Left forelimb (tissue), 1 donor: Measurements from ENCODE around the gene PRKG1.
"Not testable (repeated sequence)": the region's sequence is repeated elsewhere in the genome, so short reads cannot be mapped to it uniquely, and the experiment has no call there.

Source experiments
- DNase-seq: peaks from one replicate; pipeline ENCODE4 v3.0.0-alpha.2; 2018; ENCODE audit warnings: low spot score

PRKG1 gene

DNA sequence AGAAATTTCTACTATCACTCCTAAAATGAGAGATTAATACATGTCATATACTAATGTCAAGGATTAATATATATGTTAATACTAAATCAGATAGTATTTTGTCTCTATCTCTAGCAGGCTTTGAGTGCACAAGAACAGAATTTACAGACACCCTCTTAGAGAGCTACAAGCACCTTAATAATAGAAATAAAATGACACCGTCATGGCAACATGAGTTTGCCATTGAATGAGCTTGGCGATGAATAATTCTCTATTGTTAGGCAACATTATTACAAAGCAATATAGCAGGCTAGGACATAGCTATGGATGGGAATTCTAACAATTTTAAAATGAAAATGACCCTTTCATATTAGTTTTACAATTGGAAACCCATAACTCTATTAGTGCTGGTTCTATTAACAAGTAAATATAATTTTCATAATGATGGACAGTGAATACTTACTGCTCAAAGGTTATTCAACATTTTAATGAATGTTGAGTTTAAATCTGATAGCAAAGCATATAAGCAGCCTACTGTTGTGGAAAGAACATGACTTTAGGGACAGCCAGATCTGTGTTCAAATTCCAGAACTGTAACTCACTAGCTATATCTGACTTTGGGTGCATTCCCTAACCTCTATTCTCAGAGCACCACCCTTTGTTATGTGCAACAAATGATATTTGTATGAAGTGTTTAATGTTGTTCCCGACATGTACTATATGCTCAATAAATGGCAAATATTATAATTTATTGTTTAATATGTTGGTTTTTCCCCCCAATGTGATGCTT, 1055.3 kb downstream of the PRKG1 start:
- DNase-seq, result no peak

DNA sequence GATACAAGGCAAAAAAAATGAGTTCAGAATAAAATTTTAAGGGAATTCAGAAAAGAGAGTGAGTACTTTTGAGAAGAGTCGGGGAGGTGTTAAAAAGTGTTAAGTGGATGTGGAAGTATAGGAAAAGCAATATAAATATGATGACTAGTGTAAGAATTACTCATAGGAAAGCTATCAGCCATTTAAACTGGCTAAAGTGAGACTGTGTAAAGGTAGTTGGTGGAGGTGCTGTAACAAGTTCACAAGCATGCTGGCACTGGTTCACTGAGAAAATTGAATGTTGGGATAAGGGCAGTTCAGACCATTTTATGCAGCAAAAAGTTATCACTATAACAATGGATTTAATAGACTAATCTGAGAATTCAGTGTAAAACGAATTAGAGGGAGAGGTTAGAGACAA, 1060.8 kb downstream of the PRKG1 start:
- no peak for DNase-seq

DNA sequence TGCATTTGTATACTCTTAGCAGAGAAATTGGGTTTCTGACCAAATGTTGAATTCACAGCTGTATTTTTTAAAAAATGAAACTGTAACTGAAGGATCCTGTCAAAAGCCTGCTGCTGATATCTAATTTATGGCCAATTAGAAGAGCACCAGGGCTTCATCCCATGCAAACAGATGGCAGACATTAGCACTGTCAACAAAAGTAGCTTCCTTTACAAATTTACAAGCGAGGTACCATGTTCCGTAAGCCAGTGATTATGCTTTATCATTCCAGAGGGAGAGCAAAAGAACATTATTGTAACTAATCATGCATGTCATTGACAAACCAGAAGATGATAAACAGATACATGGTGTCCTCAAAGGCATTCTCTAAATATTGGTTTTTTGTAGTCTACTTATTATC, 1062.6 kb downstream of the PRKG1 start:
- DNase-seq, result no peak

DNA sequence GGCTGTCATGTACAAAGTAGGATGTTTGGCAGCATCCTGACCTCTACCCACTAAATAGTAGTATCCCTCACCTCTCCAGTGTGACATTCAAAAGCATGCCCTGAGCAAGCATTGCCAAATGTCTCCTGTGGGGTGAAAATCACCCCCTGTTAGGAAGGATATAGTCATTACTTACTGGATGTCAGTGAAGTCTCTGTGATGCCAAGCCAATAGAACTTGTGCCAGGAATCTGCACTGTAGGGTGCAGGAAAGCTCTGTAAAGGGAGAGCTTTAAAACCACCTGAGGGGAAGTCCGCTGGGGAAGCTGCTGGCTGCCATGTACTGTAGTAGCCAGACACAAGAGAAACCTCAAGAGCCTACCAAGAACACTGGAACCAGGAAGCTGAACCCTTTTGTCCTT, 1069.1 kb downstream of the PRKG1 start:
- no peak for DNase-seq

DNA sequence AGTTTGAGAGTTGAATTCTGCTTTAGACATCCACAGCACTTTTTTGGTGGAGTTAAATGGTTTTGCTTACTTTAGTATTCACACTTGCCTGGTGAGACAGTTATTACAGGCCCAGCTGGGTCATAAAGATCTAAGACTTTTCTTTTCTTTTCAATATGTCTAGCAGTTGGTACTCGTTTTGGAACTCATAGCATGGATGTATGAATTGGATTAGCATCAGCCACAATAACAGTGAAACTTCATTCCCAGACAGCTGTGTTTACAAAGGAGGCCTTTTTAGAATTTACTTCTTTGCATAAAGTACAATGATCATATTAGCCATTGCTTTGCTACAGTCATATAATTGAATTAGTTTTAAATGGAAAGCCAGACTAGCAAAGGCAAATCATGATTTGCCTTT, 1071.3 kb downstream of the PRKG1 start:
- no peak for DNase-seq

DNA sequence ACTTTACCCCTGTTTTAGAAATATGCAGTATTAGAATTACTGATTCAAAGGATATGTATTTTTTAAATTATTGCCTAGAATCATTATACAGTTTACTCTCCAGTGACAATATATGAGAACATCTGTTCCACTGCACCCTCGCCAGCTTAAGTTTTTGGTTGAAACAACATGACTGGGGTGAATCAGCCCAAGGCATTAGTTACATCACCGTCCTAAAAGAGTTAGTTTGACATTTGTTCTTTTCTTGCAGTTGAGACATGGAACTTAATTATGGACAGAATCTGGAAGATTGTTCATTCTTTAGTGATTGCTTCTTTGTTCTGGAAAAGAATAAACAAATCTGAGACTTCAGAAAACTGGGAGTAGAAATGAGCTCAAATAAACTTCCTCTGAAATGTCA, 1072.5 kb downstream of the PRKG1 start:
- DNase-seq, result no peak

DNA sequence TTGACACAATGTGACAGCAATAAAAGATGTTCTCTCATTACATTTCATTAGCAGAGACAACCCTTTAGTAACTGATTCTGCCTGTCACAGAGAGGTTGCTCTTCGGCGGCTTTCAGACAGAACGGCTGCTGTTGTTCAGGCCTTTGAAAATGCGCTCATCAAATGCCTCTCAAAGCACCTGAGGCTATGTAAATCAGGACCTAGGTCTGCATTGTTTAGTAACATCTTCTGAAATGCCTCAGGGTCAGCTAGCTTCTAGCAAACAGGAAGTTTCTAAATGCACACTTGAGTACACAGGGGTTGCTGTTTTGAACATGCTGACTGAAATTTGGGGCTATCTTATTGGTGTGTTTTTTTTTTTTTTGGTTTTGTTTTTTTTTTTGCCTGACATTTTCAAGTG, 1096.5 kb downstream of the PRKG1 start:
- no peak for DNase-seq

DNA sequence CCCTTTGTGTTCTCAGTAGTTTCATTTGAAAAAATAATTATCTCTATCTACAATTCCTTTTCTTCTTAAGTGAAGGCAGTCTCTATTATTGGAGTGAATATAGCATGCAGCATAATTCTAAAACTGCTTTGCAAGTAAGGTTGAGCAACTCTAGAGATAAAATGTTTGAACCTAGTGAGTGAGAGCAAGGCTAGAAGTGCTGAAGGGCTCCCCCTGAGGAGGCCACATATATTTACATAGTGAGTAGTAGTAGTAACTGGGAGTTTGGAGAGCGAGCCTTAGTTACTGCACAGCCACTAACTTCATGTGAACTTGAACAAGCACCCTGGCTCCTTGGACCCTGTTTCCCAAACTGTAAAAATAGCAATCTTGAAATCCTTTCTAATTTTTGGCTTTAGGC, 1098.3 kb downstream of the PRKG1 start:
- no peak for DNase-seq

DNA sequence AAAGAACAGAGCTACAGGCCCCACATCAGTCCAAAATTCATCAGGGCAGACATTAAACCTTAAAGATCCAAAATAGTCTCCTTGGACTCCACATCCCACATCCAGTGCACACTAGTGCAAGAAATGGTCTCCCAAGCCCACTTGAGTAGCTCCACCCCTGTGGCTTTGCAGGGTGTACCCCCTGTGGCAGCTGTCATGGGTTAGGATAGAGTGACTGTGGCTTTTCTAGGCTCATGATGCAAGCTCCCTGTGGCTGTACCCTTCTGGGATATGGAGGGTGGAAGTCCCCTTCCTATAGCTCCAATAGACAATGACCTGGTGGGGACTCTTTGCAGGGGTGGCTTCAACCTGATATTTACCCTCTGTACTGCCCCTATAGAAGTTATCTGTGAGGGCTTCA, 1111.0 kb downstream of the PRKG1 start:
- DNase-seq, result no peak

DNA sequence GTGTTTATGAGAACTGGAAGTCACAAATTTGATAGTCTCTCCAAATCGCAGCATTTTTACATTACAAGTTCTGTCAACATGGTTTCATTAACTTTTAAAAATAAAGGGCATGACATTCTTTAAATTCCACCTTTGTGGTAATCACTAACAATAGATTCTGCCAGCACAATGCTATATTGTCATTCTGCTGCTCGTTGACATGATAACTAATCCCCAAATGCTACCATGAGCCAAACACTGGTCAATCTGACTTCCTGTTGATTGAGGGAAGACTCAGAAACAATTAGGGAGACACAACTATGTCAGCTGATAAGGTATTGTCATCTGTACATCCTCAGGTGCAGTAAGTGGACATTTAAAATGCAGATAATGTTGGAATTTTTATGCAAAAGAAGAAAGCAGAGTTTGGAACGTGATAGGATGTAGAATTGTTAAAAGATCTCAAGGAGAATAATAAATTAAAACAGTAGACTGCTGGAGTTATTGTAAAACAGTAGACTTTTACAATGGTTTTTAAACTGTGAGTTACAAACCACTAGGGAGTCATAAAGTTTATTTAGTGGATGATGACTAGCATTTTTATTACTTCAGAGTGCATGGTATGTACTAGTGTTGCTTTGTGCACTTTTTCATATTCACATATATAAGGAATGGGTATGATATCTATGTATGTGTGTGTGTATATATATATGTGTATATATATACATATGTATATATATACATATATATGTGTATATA, 1113.4 kb downstream of the PRKG1 start:
- DNase-seq, result no peak

DNA sequence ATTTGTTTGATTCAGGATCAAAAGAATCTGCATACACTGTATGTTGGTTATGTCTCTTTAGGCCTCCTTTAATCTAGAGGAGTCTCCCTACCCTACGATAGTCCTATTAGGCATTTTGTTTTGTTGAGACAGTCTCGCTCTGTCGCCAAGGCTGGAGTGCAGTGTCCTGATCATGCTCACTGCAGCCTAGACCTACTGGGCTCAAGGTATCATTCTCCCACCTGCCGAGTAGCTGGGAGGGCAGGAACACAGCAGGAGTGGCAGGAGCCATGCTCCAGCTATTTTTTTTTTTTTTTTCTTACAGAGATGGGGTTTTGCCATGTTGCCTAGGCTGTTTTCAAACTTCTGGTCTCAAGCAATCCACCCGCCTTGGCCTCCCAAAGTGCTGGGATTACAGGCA, 1116.8 kb downstream of the PRKG1 start:
- no peak for DNase-seq

DNA sequence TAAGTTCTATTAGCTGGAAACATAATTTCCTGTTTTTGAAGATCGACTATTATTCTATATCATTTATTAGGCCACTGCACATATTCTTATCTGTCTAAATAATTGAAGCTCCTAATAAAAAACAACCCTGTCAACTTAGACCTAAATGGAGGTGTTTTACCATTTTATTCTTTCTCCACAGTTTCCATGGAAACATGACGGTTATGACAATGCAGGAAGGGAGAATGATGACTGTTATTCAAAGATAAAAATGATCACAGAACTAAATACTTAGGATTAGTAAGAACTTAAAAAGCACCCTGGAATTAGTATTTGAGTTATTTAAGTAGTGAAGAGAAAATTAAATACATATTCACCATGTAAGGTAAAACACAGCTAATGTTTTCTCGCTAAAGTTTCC, 1119.9 kb downstream of the PRKG1 start:
- DNase-seq, result no peak

DNA sequence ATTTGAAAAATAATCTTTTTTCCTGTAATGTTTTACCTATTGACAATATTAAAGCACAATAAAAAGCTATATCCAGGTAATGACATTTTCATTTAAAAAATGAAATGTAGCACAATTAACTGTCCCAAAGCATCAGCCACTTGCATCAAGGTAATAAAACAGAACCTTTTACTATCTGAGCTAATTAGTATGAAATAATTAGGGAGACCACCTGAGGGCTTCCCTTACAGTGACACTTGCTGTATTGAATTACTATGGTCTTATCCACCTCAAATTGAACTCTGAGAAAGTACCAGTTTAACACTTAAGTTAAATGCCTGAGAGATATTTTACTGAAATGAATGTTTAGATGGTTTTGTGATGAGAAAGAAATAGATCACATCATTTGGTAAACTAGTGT, 1120.4 kb downstream of the PRKG1 start:
- DNase-seq, result no peak

DNA sequence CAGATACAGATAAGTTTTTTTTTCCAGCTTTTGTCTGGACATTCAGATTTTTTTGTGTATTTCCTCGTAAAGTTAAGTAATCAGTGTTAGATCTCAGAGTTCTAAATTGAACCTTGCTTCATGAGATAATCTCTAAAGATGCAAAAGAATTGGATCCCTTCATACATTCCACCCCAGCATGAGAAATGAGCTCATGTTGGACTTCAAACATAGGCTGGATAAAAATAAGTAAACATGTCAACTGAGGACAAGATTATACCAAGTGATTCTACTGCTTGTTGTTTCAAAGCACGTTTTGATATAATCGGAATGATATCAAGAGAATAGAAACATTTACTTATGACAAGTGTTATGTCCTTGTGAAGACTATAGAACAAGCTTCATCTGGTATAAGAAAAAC, 1122.8 kb downstream of the PRKG1 start:
- no peak for DNase-seq

DNA sequence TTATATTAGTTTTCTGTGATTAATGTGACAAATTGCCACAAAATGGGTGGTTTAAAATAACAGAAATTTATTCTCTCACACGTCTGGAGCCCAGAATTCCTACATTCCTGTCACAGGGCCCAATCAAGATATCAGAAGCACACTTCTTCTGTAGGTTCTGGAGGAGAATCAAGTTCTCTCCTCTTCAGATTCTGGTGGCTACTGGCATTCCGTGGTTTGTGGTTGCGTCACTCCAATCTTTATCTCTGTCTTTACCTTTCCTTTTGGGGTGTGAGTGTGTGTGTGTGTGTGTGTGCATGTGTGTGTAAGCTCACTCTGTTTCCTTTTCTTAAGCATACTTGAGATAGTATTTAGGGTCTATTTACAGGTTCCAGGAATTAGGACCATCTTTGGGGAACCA, 1124.3 kb downstream of the PRKG1 start:
- no peak for DNase-seq

DNA sequence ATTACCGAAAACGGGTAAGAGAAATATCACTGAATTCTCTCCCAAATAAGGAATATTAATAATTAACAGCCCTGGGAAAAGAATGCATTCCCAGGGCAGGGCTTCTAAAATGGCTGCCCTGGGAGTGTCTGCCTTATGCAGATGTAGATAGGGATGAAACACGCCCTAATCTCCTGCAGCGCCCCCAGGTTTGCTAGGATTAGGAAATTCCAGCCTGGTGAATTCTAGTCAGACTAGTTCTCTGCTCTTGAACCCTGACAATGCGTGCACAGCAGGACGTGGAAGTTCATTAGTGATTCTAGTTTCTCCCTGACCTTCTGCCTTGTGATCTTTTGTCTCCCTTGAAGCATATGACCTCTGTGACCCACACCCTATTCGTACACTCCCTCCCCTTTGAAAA, 1130.6 kb downstream of the PRKG1 start:
- DNase-seq, result not testable (repeated sequence)

DNA sequence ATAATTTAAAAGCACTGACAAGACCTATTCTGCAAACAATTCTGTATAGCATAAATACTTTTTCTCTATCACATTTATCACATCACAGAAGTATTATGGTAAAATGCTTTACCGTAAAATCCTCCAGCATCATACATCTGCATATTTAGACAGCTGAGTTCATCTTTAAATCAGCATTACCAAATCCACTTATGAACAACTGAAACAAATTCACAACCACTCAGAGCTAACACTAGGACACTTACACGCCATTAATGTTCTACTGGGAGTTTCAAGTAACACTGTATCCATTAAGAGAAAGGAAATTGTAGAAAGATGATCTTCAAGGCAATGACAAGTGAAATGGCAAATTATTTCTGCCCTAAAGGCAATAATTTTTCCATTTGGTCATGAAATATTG, 1134.1 kb downstream of the PRKG1 start:
- DNase-seq, result no peak

DNA sequence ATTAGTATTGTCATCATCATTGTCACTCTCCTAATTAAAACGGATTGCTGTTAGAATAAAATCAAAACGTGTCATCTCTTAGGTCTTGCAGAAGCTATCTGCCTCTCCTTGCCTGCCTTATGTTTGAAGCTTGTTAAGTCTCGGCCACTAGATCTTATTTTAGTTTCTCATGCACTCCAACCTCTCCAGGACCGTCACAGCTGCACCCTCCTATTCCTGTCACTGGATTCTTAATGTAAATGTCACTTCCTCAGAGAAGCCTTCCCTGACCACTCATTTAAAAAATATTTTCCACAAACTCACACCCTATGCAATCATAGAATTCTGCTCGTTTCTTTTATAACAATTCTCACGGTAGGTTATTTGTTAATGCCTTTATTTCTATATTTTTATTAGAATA, 1135.9 kb downstream of the PRKG1 start:
- DNase-seq, result no peak

DNA sequence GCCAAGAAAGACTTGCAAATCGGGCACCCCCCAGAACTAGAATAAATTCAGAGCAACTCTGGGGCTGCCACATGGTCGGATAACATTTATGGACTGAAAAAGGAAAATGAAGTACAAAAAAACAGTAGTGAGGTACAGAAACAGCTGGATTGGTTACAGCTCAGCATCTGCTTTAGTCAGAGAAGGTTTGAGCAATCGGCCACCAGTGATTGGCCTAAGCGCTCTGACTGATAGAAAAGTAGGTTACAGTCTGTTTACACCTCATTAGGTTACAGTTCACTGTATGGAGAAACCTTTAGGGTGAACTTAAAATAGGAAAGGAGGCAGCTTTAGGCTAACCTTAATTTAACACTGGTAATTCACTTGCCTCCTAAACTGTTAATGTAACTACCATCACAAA, 1137.8 kb downstream of the PRKG1 start:
- no peak for DNase-seq

DNA sequence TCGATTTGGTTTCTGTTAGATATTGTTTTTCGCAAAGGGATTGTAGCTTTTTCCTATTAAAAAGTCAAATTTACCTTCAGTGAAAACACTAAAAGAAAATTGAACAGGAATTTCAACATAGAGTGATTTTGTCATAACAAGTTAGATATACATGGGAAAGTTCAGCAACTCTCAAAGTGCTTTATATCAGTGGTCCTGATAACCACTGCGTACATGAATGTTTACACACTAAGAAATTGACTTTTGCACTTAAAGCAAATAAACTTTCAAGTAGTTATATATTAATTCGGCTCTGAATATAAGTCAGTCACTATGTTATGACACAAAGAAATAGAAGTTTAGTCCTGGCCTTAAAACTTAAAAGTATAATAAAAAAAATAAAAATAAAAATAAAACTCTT, 1138.5 kb downstream of the PRKG1 start:
- DNase-seq, result no peak

DNA sequence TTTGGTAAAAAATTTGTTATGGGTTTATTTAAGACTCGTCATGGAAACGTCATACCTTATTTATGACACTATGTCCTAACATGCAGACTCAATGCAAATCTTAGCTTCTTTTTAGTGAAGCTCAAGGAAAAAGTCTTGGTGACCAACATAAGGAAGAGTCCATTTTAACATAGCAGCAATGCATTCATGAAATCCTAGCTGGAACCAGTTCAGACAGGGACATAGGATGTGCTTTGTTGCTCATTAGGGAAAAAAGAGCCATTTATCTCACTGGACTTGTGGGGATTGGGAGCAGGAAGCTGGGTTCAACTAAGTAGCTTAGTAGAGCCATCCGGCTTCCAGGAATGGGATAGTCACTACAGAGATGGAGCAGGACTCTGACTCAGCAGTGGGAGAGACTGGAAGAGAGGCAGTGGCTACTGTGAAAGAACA, 1139.0 kb downstream of the PRKG1 start:
- DNase-seq, result no peak

DNA sequence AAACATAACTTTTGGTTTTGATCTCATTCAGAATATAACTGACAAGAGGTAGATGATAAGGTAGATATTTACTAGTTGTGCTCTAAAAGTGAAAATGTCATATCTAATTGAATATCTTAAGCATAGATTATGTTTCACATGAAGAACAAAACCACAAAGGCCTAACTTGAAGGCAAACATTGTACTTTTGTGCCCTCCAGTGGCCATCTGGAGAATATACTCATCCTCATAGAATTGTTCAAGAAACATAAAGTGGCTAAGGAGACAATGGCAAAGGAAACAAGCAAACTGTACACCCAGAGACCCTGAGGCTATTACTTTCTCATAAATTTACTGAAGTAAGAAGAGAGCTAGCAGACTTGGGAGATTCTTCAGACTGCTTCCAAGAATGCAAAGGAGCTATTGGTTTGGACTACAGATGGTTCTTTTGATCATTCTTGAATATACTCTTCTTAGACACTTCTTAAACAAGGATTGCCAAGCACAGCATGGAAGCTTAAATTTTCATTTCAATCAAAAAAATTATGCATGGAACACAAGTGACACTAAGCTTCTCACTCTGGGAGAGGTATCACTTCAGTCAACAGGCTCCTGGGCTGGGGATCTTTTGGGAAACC, 1141.6 kb downstream of the PRKG1 start:
- no peak for DNase-seq

DNA sequence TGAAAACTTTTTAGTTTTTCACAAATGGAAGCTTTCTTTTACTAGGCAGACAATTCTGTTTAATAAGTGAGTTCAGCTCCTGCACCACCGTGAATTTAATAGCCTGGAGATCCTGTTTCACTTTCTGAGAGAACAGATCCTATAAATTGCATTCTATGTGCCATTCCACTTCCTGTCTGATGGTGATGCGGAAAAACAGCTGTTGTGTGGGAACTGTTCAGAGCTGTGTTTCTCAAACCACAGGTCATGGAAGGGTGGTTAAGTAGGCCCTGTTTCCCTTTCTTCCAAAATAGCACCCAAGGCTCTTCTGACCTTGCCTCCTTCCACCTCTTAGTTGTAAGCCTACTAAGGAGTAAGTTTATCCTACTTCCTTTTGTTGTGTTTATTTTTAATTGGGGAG, 1142.6 kb downstream of the PRKG1 start:
- peak; percentile 51 for DNase-seq
